ENCODE data around the gene GPR156.

Gene GPR156

GRCh38 chr3:120119846-120120510, 165.0 kb downstream of the GPR156 start:
- TF ChIP-seq CTCF (conservative IDR thresholded peaks at IDR 0.05; ENCODE audit: low read depth, low read length), result no peak
- DNase-seq (ENCODE audit: low read depth), result no peak
- no peak overlapping the region for H3K4me3 ChIP-seq (ENCODE audit: low read depth, low read length)
